Upper lobe of left lung (tissue), 4 donors: ENCODE data around the gene MYO15B.

Experiments
- CTCF ChIP-seq, 6 experiments: fragments of 450-650 bp in 4 of 6; fragments of 200-600 bp in 2 of 6; sonication (generic) in 2 of 6; IDR thresholded peaks; one replicate each; pipeline ENCODE4 v1.5.1; 2016 to 2019; ENCODE audit warnings: antibody characterized with exemption in 6 of 6
- POLR2A ChIP-seq, 4 donors: fragments of 450-650 bp; IDR thresholded peaks; one replicate each; pipeline ENCODE4 v1.5.1; 2016 to 2017; ENCODE audit warnings: antibody characterized with exemption in 4 of 4, mild to moderate bottlenecking in 2 of 4
- POLR2AphosphoS5 ChIP-seq, 2 donors: sonication (generic); formaldehyde crosslinking; IDR thresholded peaks; one replicate each; pipeline ENCODE4 v1.5.1; 2017; ENCODE audit warnings: antibody characterized with exemption in 2 of 2

DNA sequence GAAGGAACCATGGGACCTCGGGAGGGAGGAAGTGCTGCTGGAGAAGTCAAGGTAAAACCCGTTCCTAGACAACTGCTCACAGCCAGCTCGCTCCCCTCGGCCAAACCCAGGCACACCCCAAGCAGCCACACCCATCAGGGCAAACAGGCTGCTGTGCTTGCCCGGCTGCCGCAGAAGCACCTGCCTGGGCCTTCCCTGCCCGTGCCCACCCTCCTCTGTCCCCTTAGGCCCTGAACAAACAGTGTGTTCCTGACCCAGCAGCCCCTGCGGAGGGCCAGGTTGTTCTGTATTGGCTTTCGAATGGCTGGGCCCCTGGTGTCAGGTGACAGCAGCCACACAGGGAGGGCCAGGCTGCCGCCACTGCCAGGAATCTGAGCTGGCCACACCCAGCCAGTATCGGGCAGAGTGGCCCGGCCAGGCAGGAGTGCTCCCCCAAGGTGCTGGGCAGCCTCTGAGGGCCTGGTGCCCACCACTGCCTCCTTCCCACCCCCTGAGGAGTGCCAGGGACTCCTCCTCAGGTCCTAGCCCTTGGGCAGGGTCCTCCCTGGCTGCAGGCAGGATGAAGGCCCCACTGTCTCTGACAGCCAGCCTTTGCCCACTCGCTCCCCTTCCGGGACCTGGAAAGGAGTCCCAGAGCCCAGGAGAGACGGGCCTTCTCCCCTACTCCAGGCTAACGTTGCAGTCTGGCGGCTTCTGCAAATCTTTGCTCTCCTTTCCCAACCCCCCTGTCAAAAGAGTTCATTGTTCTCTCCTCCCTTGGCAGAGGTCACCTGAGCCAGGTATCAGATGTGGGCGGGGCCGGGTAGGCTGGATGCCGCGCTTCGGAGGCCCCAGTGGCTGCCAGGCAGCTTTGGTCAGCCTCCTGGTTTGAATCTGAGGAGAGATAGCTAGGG, 38.1 kb upstream of the MYO15B start:
- TF ChIP-seq CTCF (IDR thresholded peaks at IDR 0.05): peak in 1 of 6 experiments; percentile 11
- peak; percentile 22 to 62 for TF ChIP-seq POLR2AphosphoS5 (IDR thresholded peaks at IDR 0.05)
- peak in 1 of 4 donors; percentile 86 for TF ChIP-seq POLR2A (IDR thresholded peaks at IDR 0.05)
